ENCODE results near the gene ERN1.

The ERN1 gene

DNA sequence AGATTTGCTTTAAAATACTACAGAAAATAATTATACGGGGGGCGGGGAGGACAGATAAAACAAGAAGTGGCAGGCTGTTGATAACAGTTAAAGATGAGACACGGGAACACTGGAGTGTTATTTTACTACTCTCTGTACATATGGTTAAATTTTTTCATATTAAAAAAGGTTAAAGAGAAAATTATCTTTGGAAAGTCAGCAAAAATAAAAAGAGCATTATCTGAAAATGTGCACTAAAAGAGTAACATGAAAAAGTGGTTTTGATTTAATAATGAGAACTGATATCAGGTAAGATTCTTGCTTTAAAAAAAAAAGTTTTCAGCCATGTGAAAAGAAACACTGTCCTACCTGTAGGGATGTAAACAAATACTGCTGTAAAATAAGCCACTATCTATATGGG, 46.9 kb downstream of the ERN1 start:
- no peak overlapping the region for H3K4me3 ChIP-seq (replicated peaks; ENCODE audit: insufficient read depth, low read length)
- no peak for DNase-seq (ENCODE audit: low read depth in 1 of 2, low spot score in 1 of 2)
- TF ChIP-seq SPI1 (IDR thresholded peaks at IDR 0.05; ENCODE audit: borderline replicate concordance, low read depth) (no peak), POLR2AphosphoS5 (IDR thresholded peaks at IDR 0.05; ENCODE audit: low read depth) (no peak)
- TF ChIP-seq, protein P1, sequence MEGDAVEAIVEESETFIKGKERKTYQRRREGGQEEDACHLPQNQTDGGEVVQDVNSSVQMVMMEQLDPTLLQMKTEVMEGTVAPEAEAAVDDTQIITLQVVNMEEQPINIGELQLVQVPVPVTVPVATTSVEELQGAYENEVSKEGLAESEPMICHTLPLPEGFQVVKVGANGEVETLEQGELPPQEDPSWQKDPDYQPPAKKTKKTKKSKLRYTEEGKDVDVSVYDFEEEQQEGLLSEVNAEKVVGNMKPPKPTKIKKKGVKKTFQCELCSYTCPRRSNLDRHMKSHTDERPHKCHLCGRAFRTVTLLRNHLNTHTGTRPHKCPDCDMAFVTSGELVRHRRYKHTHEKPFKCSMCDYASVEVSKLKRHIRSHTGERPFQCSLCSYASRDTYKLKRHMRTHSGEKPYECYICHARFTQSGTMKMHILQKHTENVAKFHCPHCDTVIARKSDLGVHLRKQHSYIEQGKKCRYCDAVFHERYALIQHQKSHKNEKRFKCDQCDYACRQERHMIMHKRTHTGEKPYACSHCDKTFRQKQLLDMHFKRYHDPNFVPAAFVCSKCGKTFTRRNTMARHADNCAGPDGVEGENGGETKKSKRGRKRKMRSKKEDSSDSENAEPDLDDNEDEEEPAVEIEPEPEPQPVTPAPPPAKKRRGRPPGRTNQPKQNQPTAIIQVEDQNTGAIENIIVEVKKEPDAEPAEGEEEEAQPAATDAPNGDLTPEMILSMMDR (IDR thresholded peaks at IDR 0.05; ENCODE audit: insufficient read depth, low read length) = no peak
- H3K27me3 ChIP-seq (ENCODE audit: insufficient read depth, poor library complexity, severe bottlenecking) = no peaks in the 10 kb centered on the region
- peak overlapping the region; percentile 50 for H3K27ac ChIP-seq (replicated peaks)

DNA sequence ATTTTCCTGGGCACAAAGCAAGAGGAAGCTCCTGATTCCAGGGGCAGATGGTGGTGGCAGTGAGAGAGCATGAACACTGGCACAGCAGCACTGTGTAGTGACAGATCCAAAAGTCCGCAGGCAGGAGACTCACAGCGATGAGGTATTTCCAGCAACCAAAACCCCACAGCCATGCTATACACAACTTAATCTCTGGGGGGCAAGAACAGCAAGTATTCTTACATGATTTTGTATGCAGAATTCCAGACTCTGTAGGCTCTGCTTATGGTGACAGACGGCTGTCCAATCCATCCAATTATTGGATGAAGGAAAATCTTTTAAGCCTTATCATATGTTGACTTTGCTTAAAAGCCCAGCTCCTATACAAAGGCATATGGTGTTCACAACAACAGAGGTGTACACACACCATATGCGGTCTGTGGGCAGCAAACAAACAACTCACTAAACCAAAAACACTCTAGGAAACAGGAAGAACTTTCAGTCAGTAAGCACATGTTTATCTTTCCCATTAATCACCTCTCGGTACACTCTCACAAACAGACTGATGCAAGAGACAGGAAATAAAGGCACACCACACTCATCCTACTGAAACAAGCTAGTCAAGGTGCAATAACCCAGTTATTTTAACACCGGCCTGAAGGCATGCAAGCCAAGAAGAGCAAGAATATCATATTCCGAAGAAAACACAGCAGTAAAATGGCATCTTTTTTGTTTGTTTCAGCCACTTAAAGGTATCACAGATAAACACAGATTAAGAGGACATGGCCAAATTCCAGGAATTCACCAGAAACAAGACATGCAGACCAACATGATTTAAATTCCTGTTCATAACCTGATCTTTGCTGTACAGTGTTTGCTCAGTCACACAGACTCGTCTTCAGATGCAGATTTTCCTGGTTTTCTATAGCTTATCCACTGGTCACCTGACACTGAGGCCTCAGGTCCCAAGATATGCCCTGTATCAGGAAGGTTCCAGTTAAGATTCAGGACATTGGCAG, 47.8 kb downstream of the ERN1 start:
- H3K27me3 ChIP-seq (ENCODE audit: insufficient read depth, poor library complexity, severe bottlenecking) = no peaks in the 10 kb centered on the region
- DNase-seq (ENCODE audit: low read depth in 1 of 2, low spot score in 1 of 2) = peak; percentile 57 to 63
- H3K27ac ChIP-seq (replicated peaks) = peak overlapping the region; percentile 50
- no peak overlapping the region for H3K4me3 ChIP-seq (replicated peaks; ENCODE audit: insufficient read depth, low read length)
- TF ChIP-seq POLR2AphosphoS5 (IDR thresholded peaks at IDR 0.05; ENCODE audit: low read depth) = 0 out of 2 replicates have a peak, but pooled peaks have one; percentile 15
- TF ChIP-seq, protein P2, sequence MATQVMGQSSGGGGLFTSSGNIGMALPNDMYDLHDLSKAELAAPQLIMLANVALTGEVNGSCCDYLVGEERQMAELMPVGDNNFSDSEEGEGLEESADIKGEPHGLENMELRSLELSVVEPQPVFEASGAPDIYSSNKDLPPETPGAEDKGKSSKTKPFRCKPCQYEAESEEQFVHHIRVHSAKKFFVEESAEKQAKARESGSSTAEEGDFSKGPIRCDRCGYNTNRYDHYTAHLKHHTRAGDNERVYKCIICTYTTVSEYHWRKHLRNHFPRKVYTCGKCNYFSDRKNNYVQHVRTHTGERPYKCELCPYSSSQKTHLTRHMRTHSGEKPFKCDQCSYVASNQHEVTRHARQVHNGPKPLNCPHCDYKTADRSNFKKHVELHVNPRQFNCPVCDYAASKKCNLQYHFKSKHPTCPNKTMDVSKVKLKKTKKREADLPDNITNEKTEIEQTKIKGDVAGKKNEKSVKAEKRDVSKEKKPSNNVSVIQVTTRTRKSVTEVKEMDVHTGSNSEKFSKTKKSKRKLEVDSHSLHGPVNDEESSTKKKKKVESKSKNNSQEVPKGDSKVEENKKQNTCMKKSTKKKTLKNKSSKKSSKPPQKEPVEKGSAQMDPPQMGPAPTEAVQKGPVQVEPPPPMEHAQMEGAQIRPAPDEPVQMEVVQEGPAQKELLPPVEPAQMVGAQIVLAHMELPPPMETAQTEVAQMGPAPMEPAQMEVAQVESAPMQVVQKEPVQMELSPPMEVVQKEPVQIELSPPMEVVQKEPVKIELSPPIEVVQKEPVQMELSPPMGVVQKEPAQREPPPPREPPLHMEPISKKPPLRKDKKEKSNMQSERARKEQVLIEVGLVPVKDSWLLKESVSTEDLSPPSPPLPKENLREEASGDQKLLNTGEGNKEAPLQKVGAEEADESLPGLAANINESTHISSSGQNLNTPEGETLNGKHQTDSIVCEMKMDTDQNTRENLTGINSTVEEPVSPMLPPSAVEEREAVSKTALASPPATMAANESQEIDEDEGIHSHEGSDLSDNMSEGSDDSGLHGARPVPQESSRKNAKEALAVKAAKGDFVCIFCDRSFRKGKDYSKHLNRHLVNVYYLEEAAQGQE (IDR thresholded peaks at IDR 0.05; ENCODE audit: insufficient replicate concordance, low read depth) = no peak

DNA sequence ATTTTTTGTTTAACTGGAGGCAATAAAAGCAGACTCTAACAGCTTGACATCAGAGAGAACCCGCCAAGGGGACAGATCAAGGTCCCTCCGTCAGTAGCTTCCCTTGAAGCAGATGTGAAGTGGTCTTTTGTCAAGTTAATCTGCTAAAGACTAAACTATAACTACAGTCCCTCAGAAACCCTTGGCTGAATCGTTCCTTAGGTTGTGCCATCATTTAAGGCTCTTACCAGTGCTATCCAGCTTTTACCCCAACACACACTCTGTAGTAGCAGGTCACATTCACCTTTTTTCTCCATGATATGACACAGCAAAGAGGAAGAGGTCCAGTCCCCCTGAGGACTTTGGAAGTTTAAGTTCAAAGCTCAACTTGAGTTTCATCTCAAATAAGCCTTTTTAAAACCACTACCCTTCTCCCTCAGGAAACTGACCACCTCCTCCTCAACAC, 49.7 kb downstream of the ERN1 start:
- DNase-seq (ENCODE audit: low read depth in 1 of 2, low spot score in 1 of 2) = no peak
- no peak overlapping the region for H3K4me3 ChIP-seq (replicated peaks; ENCODE audit: insufficient read depth, low read length)
- no peak overlapping the region for H3K27ac ChIP-seq (replicated peaks)
- H3K27me3 ChIP-seq (ENCODE audit: insufficient read depth, poor library complexity, severe bottlenecking) = no peaks in the 10 kb centered on the region
- TF ChIP-seq POLR2AphosphoS5 (IDR thresholded peaks at IDR 0.05; ENCODE audit: low read depth) (no peak), SPI1 (IDR thresholded peaks at IDR 0.05; ENCODE audit: borderline replicate concordance, low read depth) (no peak)
- TF ChIP-seq, protein P2 (IDR thresholded peaks at IDR 0.05; ENCODE audit: insufficient replicate concordance, low read depth) = no peak

DNA sequence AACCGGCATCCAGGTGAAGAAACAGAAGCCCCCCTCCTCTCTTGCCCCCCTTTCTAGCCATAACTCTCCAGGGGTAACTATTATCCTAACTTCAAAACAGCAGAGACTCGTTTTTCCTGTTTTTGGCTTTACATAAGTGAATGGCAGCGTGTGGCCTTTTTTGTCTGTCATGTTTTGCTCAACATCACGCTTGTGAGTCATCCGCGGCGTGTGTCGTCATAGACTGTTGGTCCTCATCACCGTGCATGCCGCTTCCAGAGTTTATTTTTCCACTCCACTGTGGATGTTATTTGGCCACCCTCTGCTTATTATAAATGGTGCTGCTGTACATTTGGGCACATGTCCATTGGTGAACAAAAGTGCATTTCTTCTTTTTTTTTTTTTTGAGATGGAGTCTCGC, 52.6 kb downstream of the ERN1 start:
- peak; percentile 70 to 83 for DNase-seq (ENCODE audit: low read depth in 1 of 2, low spot score in 1 of 2)
- Histone ChIP-seq H3K27me3 (ENCODE audit: insufficient read depth, poor library complexity, severe bottlenecking) (no peaks in the 10 kb centered on the region), H3K27ac (replicated peaks) (peak overlapping the region; percentile 93), H3K4me3 (replicated peaks; ENCODE audit: insufficient read depth, low read length) (no peak overlapping the region)
- TF ChIP-seq, protein P1 (IDR thresholded peaks at IDR 0.05; ENCODE audit: insufficient read depth, low read length) = no peak
- TF ChIP-seq GABPA (IDR thresholded peaks at IDR 0.05; ENCODE audit: low read depth) = no peak
- TF ChIP-seq SPI1 (IDR thresholded peaks at IDR 0.05; ENCODE audit: borderline replicate concordance, low read depth) = no peak
- no peak for TF ChIP-seq POLR2AphosphoS5 (IDR thresholded peaks at IDR 0.05; ENCODE audit: low read depth)
- TF ChIP-seq, protein P2 (IDR thresholded peaks at IDR 0.05; ENCODE audit: insufficient replicate concordance, low read depth) = no peak

All from HL-60 (cell line).